Kidney (tissue), 14 donors: Measurements from ENCODE around the gene MAEA. TPM values are rescaled to one million over a fixed set of nuclear protein-coding genes. Genes with fewer than 3 reads are reported as not detected.
"Not testable (repeated sequence)": the region's sequence is repeated elsewhere in the genome, so short reads cannot be mapped to it uniquely, and the experiment has no call there.

Experiments used
- DNase-seq, 5 donors: peaks; one replicate each; pipeline ENCODE4 v3.0.0-alpha.2; 2013 to 2020
- FAIRE-seq: peaks from 2 replicates; lab custom pipeline; 2012; peaks lifted over from hg19 to GRCh38; lab: Jason Lieb, UNC
- H3K27ac ChIP-seq, 2 donors: one replicate each; pipeline ENCODE4 v1.7.0; 2013; ENCODE audit warnings: low read depth in 2 of 2, low read length in 2 of 2, inconsistent platforms in 1 of 2
- H3K27me3 ChIP-seq: one replicate; pipeline ENCODE4 v1.7.1; 2013; ENCODE audit warnings: low read length, inconsistent platforms; ENCODE audit not compliant: control insufficient read depth, insufficient read depth
- H3K36me3 ChIP-seq, 3 donors: one replicate each; pipeline versions ENCODE4 v1.7.0 to v1.7.1; 2013; ENCODE audit warnings: low read length in 3 of 3, control low read depth in 1 of 3, inconsistent platforms in 1 of 3; ENCODE audit not compliant: insufficient read depth in 3 of 3, control insufficient read depth in 2 of 3
- H3K4me1 ChIP-seq, 3 donors: one replicate each; pipeline versions ENCODE4 v1.7.0 to v1.7.1; 2013; ENCODE audit warnings: low read length in 3 of 3, inconsistent platforms in 1 of 3, low read depth in 1 of 3; ENCODE audit not compliant: control insufficient read depth in 2 of 3, insufficient read depth in 2 of 3
- H3K4me3 ChIP-seq, 3 donors: one replicate each; pipeline versions ENCODE4 v1.7.0 to v1.8.1; 2013; ENCODE audit warnings: low read length in 3 of 3, control low read depth in 1 of 3, inconsistent platforms in 1 of 3
- H3K9ac ChIP-seq, 3 donors: one replicate each; pipeline versions ENCODE4 v1.7.0 to v1.7.1; 2013; ENCODE audit warnings: low read length in 3 of 3, control low read depth in 1 of 3, inconsistent platforms in 1 of 3
- H3K9me3 ChIP-seq, 3 donors: one replicate each; pipeline versions ENCODE4 v1.7.0 to v1.7.1; 2013; ENCODE audit warnings: low read length in 3 of 3, control low read depth in 1 of 3, inconsistent platforms in 1 of 3; ENCODE audit not compliant: control insufficient read depth in 2 of 3, insufficient read depth in 1 of 3
- CTCF ChIP-seq: IDR thresholded peaks from 3 replicates; pipeline ENCODE4 v1.5.1; 2012; ENCODE audit warnings: mild to moderate bottlenecking, moderate library complexity, borderline replicate concordance; ENCODE audit not compliant: insufficient read depth; ENCODE audit errors: extremely low read depth
- intact Hi-C: fragments of 100-400 bp; cut with DNase I; formaldehyde crosslinking; loops from one replicate; pipeline ENCODE4 v1.11.1; 2022
- polyA plus RNA-seq: library from polyadenylated mRNA; stranded (reverse); fragments of 350-450 nt; fragmentation: Illumina TruSeq; extraction: RNeasy Lipid Tissue Mini Kit (QIAGEN cat#74804); gene quantifications from one replicate; pipeline ENCODE4 v1.2.3, GENCODE V29; 2014; ENCODE audit warnings: low read depth, low replicate concordance; ENCODE audit not compliant: insufficient read depth
- total RNA-seq: library from RNA; stranded (reverse); fragmentation: NEBNext Ultra II Directional; extraction: Animal tissue kit (Norgen Biotek cat#: 25700); gene quantifications from one replicate; pipeline ENCODE4 v1.2.1, GENCODE V29; 2021
- donor health status: control.
- donor health status: control.
- donor health status: control.
- donor health status: control.
- donor health status: control.
- donor health status: DM: yes; HTN: yes; CAD: no.
- donor health status: Normal renal cell carcinoma (clear cell type).

Gene MAEA
- total and polyA plus RNA-seq, 2 donors from 2014 or later: 65.0 to 75.2 TPM

- peak overlapping the region; percentile 83 to 88 for H3K27ac ChIP-seq
- H3K4me1 ChIP-seq: peaks cover 2 to 36% (median 21%) of the 10 kb centered on the region in 3 donors
- DNase-seq (peak; percentile 37 to 63 (median 58)), FAIRE-seq (no peak)
- peak overlapping the region; percentile 81 to 92 (median 84) for H3K4me3 ChIP-seq
- no peaks in the 10 kb centered on the region for H3K9me3 ChIP-seq
- H3K36me3 ChIP-seq: peaks cover 0 to 3% (median 0%) of the 10 kb centered on the region in 3 donors
- H3K9ac ChIP-seq: peak overlapping the region; percentile 71 to 97 (median 87)
- TF ChIP-seq CTCF: no peak
- intact Hi-C loops: no loop called here
- no peaks in the 10 kb centered on the region for H3K27me3 ChIP-seq
Measured at GRCh38 chr4:1290165-1290977, 680 bp downstream of the MAEA start.

GRCh38 chr4:1291091-1291490, 1.4 kb downstream of the MAEA start:
- no peaks in the 10 kb centered on the region for H3K27me3 ChIP-seq
- peak overlapping the region in 2 of 3 donors; percentile 84 to 92 for H3K4me3 ChIP-seq
- H3K4me1 ChIP-seq: peaks cover 2 to 37% (median 21%) of the 10 kb centered on the region in 3 donors
- peak overlapping the region; percentile 83 to 88 for H3K27ac ChIP-seq
- DNase-seq (no peak), FAIRE-seq (no peak)
- H3K9me3 ChIP-seq: no peaks in the 10 kb centered on the region
- intact Hi-C loops: no loop called here
- no peak for TF ChIP-seq CTCF
- peak overlapping the region in 2 of 3 donors; percentile 87 to 97 for H3K9ac ChIP-seq
- H3K36me3 ChIP-seq: peaks cover 0 to 3% (median 0%) of the 10 kb centered on the region in 3 donors

- peak overlapping the region in 1 of 3 donors; percentile 87 for H3K9ac ChIP-seq
Measured at GRCh38 chr4:1291996-1292702, 2.5 kb downstream of the MAEA start.

GRCh38 chr4:1292703-1293011, 3.0 kb downstream of the MAEA start:
- H3K27ac ChIP-seq, H3K27me3 ChIP-seq, intact Hi-C loops, H3K9me3 ChIP-seq, DNase-seq, FAIRE-seq, H3K9ac ChIP-seq, H3K4me3 ChIP-seq, H3K36me3 ChIP-seq: not testable (repeated sequence)
- peaks cover 2 to 37% (median 21%) of the 10 kb centered on the region in 3 donors for H3K4me1 ChIP-seq

More at GRCh38 chr4:1291996-1292702, 2.5 kb downstream of the MAEA start:
- DNase-seq: peak in 1 of 5 donors; percentile 36
- Histone ChIP-seq H3K4me3 (no peak overlapping the region), H3K9me3 (no peaks in the 10 kb centered on the region), H3K36me3 (peaks cover 0 to 3% (median under 1%) of the 10 kb centered on the region in 3 donors), H3K4me1 (peaks cover 2 to 37% (median 21%) of the 10 kb centered on the region in 3 donors), H3K27ac (no peak overlapping the region), H3K27me3 (no peaks in the 10 kb centered on the region)
- TF ChIP-seq CTCF: no peak
- FAIRE-seq: no peak
- intact Hi-C loops: no loop called here
